ENCODE results near the gene CRB1.
"Not testable (repeated sequence)": the region's sequence is repeated elsewhere in the genome, so short reads cannot be mapped to it uniquely, and the experiment has no call there.

Gene CRB1

DNA sequence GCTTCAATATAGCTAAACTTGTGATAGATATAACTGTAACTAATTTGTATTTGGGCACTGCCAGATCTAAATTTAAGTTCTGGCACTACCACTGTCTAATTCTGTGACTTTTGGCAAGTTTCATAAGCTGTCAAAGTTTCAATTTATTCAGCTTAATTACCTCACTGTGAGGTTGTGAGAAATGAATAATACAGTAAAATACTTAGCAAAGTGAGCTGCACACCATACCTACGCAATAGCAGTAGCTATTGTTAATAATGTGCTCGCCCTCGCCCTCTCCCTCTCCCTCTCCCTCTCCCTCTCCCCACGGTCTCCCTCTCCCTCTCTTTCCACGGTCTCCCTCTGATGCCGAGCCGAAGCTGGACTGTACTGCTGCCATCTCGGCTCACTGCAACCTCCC, 136.7 kb downstream of the CRB1 start:
- DNase-seq: not testable (repeated sequence)

DNA sequence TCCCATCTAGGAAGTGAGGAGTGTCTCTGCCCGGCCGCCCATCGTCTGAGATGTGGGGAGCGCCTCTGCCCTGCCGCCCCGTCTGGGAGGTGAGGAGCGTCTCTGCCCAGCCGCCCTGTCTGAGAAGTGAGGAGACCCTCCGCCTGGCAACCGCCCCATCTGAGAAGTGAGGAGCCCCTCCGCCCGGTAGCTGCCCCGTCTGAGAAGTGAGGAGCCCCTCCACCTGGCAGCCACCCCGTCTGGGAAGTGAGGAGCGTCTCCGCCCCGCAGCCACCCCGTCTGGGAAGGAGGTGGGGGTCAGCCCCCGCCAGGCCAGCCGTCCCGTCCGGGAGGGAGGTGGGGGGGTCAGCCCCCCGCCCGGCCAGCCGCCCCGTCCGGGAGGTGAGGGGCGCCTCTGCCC, 137.6 kb downstream of the CRB1 start:
- not testable (repeated sequence) for DNase-seq

DNA sequence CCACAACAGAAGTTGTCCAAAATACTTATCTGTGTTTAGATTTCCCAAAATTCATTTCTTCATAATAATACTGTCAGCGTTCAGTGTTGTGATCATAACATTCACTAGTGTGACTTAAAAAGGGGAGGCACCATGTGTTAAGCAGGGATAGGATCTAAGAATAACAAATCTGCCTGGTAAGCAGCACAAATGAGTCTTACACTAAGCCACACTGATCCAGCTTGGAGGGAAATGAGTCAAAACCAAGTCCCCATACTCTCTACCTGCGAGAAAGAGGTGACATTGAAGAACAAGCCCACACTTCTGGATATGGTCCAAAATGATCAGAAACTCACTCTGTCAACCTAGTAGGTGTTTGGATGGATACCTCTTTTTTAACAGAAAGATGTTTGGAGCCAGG, 145.5 kb downstream of the CRB1 start:
- no peak for DNase-seq

DNA sequence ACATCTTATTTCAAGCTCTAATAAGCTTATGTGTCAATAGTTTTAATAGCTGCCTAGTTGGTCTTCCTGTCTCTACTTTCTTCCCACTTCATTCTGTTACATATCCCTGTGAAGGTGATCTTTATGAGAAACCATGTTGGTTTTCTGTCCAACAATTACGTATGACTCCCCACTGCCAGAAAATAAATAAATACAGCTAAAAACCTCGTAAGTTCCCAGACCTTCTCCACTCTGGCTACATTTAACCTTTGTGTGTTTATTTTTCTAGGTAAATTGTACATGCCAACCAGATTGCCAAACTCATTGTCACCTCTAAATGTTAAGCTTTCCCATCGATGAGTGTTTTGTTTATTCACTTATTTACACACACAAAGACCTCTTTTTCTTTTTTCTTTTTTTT, 147.2 kb downstream of the CRB1 start:
- DNase-seq: no peak

DNA sequence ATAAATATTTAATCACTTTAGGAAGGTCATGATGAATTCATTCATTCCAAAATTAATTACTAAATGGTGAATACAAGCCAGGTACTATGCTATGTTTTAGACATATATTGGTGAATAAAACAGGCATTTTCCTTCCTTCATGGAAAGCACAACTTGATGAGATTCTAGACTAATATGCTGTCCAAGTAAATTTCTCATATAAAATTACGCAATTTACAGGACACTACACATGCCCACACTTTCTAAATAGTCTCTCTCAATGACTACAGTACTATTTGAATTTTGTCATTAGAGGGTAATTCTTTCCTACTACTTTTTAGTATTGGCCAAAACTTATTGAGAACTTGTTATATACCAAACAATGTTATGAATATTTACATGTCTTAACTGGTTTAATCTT, 150.6 kb downstream of the CRB1 start:
- DNase-seq: no peak

DNA sequence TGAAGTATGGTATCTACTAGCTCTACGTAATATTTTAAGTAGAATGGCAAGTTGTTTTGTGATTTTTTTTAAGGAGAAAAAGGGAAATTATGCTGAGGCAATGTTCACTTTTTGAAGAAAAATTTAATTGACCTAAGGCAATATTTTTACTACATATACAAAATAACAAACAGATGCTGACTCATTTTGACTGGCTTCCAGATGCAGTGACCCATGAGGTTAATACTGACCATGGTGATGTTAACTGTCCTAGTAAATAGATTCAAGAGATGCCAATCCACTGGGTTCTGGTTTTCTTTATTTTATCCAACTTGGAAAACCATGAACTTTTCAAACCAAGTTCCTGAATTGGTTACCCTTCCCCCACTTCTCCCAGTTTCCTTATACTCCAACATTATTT, 154.9 kb downstream of the CRB1 start:
- DNase-seq: no peak

DNA sequence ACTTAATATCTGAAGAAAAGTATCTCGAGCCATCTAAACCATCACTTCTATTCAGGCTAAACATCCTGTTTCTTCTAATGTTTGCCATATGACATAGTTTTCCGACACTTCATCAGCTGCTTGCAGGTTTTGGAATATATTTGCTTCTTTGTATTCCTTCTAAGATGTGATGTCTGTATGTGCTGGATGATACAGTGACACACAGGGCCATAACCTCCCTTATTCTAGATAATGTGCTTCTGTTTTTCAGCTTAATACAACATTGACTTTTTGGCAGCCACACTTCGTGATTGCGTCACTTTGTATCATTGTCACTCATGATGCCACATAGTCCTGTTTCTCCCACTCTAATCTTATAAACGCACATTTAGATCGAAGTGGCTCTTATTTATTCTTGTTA, 156.3 kb downstream of the CRB1 start:
- DNase-seq: no peak

DNA sequence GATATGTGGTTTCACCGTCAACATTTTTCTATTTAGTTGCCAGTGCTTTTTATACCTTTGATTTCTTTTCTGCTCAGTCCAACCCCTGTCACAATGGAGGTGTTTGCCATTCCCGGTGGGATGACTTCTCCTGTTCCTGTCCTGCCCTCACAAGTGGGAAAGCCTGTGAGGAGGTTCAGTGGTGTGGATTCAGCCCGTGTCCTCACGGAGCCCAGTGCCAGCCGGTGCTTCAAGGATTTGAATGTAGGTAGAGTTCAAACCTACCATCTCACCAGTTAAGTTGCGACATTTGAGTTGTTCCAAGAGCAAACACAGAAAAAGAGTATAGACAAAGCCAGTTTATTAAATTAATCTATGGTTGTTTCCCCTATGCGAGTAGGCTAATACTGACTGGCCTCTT, 161.3 kb downstream of the CRB1 start:
- no peak for DNase-seq

DNA sequence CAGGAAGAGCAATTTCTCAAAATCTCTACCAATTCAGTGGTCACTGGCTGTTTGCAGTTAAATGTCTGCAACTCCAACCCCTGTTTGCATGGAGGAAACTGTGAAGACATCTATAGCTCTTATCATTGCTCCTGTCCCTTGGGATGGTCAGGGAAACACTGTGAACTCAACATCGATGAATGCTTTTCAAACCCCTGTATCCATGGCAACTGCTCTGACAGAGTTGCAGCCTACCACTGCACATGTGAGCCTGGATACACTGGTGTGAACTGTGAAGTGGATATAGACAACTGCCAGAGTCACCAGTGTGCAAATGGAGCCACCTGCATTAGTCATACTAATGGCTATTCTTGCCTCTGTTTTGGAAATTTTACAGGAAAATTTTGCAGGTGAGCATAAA, 167.2 kb downstream of the CRB1 start:
- no peak for DNase-seq

DNA sequence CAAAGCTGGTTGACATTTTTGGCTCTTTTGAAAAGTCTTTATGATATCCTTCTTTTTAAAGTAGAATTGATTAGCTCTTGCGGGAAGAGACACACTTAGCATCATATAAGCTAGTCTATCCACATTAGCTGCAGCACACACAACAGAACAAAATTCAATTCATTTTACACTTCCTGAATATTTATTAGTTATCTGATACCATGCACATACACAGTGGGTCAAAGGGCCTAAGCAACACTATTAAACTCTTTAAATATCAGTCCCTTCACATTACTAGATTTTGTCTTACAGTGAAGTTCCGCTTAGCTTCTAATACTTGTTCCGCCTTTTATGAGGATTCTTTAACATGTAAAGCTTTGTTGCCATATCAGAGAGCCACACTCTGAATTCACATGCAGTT, 169.5 kb downstream of the CRB1 start:
- DNase-seq: no peak

DNA sequence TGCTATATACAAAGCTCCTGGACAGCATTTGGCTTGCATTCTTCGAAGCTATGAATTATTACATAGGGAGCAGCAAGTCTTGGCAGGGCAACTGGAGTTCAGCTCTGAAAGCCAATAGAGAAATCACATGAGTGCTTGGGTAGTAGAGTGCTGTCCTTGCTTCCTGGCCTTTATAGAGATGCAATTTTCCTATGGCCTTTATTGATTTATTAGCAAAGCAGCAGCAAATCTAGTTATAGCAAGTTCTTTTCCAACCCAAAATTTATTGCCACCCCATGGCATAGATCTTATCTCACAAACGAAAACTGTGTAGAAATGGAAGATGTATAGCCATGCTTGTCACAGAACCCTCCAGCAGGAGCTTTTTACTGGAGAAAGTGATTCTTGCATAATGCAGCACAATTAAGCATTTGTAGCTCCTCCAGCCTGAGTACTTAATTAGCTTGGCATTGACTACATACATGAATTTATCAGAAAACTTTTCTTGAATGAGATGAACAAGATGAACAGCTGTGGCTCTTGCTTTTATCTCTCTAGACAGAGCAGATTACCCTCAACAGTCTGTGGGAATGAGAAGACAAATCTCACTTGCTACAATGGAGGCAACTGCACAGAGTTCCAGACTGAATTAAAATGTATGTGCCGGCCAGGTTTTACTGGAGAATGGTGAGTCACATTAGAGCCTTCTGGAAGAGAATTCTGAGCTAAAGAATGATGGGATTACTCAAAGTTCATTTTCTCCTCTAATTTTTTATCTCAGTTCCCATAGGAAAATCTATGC, 170.1 kb downstream of the CRB1 start:
- DNase-seq: no peak

DNA sequence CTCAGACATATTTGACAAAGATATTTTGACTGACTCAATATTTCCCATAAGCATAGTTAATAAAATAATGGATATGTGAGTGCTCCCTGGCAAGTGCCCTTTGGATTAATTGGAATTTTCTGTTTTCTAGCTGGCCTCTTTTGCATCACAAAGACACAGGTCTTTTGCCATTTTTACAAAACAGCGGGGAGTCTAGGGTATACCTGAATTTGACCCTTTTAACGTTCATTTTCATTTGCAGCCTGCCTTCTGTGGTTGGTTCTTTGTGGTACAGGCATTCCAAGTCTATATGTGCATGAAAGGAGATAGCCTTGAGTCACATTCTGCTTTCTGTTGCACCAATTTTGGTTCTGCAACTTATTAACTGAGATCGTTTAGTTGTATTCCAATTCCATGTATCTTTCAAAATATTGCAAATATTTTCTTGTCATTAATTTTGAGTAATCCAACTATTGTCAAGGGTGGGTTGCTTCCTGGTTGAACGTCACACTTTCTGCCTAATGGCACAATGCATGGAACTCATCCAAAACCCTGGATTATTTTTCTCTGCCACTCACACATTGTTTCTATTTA, 171.7 kb downstream of the CRB1 start:
- DNase-seq: no peak

DNA sequence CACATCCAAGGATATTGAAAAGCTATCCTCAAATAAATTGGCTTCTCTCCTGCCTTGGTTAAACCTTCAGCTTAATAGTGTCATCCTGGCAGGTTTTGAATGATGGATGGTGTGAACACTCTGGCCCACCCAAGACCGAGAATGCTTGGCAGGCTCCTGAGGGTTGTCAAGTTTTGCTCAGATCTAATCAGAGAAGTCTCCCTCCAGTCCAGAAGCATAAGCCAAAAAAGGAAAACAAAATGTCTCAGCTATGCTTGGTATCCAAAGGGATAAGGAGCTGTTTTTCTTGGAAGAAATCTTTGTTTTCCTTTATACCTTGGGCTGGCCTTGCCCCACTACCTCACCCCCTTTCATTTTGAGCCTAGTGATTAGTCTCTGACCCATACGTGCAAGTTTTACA, 172.7 kb downstream of the CRB1 start:
- DNase-seq: no peak

DNA sequence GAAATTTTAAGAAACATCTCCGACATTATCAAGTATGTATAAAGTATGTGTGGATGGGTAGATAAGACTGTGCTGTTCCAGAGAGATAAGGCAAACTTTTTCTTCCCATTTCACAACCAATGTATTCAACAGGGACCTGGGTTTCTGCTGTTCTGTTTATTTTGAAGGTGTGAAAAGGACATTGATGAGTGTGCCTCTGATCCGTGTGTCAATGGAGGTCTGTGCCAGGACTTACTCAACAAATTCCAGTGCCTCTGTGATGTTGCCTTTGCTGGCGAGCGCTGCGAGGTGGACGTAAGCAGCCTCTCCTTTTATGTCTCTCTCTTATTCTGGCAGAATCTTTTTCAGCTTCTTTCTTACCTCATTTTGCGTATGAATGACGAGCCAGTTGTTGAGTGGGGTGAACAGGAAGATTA, 174.0 kb downstream of the CRB1 start:
- no peak for DNase-seq

DNA sequence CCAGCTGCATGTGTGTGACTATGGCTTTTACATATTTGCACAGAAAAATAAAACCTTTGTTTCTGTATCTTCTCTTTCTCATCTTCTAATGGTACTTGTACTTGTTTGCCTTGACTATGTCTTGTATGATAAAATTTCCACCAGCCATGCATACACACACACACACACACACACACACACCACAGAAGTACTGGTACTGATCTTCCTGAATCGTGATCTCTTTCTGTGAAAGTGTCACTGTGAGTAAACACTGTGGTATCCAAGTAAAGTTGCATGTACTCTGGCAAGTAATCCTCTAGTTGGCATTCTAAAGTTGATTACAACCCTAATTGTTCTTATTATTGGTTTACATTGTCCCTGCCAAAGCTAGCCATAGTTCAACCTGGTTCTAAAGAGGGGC, 176.7 kb downstream of the CRB1 start:
- DNase-seq: no peak

DNA sequence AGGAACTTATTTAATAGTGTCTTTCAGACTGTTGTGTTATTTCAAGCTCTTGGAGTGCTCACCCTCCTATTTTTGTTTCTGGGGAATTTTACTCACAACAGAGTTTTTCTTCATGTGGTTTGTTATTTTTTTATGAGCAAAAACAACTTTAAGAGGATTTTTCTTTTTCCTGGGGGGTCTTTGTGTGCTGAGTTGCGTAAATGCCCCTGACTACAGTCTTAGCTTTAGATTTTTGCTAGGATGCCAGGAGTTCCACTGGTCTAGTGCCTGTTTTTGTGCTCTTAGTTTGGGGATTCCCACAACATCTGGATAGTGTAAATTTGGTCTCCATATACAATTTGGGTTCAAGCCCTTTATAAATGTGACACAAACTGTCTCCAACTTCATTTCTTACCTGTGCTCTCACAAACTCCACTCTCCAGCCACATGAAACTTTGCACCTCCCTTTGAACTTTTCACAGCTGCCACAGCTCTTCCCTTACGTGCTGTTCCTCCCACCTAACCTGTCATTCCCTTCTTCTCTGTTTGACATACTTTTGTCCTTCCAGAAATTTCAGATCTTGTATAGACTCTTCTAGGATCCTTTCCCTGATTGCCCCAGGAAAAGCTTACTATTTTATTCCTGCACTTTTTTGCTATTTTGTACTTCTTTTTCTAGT, 180.2 kb downstream of the CRB1 start:
- DNase-seq: no peak

DNA sequence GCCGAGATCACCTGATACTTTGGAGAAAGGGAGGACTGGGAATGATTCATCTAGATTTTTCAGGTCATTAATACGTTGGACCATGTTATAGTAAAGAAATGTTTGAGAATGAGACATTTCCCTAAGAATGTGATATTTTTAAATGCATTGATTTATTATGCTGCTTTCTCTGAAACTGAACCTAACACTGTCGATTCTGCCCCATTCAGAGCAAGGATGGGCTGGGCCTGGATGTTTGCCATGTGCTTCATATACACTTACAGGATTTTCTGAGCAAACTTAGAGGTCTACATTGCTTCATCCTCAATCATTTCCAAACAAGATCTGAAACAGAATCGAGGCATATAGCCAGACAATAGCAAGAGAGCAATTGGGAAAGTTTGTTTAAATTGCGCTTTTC, 183.3 kb downstream of the CRB1 start:
- no peak for DNase-seq

DNA sequence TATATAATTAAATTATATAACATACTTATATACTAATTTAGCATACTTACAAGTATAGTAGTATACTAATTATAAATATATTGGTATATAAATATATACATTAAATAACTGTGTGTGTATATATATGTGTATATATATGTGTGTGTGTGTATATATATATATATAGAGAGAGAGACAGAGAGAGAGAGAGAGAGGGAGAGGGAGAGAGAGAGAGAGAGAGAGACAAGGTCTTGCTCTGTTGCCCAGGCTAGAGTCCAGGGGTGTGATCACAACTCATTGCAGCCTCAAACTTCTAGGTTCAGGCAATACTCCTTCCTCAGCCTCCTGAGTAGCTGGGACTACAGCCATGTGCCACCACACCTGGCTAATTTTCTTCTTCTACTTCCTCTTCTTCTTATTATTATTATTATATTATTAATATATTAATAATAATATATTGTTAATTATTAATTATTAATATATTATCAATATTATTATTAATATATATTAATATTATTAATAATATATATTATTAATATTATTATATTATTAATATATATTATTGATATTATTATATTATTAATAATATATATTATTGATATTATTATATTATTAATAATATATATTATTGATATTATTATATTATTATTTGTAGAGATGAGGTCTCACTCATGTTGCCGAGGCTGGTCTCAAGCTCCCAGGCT, 185.5 kb downstream of the CRB1 start:
- DNase-seq: no peak

DNA sequence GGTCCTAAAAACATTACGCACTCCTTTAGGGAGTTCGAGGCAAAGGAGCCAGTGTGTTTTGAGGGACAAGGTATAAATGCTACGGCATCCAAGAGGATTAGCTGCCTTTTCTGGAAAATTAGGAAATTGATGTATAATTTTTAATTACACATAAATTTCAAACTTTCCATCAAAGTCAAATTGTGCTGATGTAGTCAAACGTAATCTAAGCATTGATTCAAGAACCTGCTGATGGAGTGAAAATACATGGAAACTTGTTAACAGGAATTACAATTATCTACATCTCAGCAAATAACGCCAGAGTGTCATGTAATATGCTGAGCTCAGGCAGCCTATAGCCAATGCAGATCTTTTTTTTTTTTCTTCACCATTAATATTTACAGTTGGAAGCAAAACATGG, 194.5 kb downstream of the CRB1 start:
- no peak for DNase-seq

DNA sequence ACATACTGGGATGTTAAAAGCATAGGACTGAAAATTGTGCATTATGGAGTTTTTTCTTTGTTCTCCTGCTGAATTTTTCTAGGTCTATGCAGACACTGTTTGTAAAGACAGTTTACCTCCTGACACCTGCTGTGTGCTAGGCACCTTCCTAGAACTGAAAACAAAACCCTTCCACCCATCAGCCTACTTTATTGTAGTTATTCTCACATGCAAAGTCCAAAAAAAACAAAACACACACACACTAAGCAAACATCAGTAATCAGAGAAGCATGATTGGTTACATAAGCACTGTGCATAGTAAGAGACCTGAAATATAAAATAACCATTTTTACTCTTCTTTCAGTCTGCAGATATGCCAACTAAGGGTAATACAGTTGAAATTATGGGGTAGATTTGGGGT, 195.1 kb downstream of the CRB1 start:
- no peak for DNase-seq

DNA sequence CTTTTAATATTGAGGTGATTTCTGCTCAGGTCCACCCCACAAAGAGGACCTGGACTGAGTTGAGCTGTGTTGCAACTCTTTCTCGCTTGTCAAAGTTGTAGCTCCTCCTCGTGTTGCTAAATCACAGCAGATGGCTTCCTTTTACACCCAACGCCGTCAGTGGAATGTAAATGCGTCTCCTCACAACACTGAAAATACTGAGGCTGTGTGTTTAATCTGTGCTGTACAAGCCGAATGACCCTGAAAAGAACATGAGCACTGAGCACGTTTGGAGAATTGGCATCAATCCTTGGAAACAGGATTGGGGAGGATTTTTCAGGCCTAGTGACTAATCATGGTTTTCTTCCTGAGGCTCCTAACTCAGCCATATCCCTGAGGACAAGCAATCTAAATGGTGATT, 196.0 kb downstream of the CRB1 start:
- DNase-seq: no peak

DNA sequence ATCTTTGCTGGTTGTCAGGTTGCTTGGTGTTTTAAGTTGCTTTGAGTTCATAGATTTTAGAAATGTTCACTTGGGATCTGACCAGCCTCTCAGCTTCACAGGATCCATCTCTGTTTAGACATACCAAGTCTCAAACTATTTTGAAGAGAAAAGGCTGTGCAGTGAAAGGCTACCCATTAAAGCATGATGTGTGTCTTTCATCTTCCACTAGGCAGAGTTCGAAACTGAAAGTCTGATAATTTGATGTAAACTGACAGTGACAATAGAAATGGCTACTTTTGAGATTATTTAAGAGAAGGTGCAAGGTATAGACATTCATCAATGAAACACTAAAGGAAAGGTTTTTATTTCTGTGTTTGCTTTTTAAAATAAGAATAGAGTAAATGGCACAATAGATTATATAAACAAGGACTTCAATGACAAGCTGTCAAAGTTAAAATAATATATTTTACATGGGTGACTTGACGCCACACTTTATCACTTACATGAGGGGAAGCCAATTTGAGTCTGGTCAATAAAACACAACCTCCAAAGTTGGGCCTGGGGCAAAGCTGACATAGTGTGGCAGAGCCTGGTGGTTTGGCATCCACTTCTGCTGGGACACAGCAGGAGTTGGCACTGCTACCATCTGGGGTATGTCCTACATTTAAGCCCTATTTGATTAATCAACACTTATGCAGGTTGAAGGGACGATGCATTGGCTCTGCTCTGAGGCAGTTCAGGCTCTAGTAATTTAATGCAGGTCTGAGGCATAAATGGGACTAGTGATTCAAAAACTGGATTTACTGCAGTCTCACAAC, 197.7 kb downstream of the CRB1 start:
- no peak for DNase-seq

DNA sequence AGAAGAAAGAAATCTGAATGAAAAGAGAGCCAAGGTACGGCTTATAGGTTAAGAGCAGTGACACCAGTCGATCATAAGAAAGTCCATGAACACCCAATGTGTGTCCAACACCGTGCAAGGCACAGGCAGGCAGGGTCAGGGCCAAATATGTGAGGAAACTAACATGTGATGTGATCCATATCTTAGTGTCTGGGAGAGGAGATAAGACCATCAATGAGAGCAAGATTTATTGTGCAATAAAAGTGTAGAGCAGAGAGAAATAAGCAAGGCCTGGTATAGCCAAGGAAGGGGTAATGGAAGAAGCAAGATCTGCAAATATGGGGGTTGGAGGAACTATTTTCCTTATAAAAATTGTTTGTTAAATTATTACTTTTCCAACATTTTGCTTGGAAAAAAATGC, 198.8 kb downstream of the CRB1 start:
- DNase-seq: no peak
